ENCODE results near the gene FBXO3. TPM values are rescaled to one million over a fixed set of nuclear protein-coding genes. Genes with fewer than 3 reads are reported as not detected.

The FBXO3 gene
- total RNA-seq, 1 donor from 2014 or later: 35.0 TPM

GRCh38 chr11:33769542-33769941 is 4.8 kb downstream of the FBXO3 start:
- TF ChIP-seq, protein P1, sequence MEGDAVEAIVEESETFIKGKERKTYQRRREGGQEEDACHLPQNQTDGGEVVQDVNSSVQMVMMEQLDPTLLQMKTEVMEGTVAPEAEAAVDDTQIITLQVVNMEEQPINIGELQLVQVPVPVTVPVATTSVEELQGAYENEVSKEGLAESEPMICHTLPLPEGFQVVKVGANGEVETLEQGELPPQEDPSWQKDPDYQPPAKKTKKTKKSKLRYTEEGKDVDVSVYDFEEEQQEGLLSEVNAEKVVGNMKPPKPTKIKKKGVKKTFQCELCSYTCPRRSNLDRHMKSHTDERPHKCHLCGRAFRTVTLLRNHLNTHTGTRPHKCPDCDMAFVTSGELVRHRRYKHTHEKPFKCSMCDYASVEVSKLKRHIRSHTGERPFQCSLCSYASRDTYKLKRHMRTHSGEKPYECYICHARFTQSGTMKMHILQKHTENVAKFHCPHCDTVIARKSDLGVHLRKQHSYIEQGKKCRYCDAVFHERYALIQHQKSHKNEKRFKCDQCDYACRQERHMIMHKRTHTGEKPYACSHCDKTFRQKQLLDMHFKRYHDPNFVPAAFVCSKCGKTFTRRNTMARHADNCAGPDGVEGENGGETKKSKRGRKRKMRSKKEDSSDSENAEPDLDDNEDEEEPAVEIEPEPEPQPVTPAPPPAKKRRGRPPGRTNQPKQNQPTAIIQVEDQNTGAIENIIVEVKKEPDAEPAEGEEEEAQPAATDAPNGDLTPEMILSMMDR (IDR thresholded peaks at IDR 0.05; ENCODE audit: insufficient read depth, low read length, severe bottlenecking): no peak
- Histone ChIP-seq H3K4me3 (ENCODE audit: low read depth, low read length) (no peak overlapping the region), H3K36me3 (ENCODE audit: control insufficient read depth, insufficient read depth, low read length) (peaks cover 6% of the 10 kb centered on the region), H3K27me3 (ENCODE audit: control insufficient read depth, insufficient read depth, low read length) (no peaks in the 10 kb centered on the region)
- FAIRE-seq: no peak
- peak; percentile 91 for DNase-seq (ENCODE audit: low read depth)

DNA sequence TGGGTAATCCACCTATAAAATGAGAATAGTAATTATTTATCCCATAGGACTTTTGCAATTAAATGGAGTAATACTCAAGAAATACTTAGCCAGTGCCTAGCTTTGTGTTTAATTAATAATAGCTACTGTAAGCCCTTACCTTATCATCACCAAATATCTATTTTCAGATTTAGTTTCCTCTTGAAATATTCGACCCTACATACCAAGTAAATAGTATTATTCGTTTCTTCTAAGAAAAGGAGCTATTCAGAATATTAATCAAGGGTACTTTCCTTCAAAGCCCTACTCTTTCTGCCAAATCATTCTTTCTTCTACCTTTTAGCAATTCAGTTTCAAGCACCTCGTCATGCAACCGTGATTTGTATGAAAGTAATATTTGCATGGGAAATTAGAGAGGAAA is 6.7 kb downstream of the FBXO3 start:
- FAIRE-seq (no peak), DNase-seq (ENCODE audit: low read depth) (no peak)
- Histone ChIP-seq H3K27me3 (ENCODE audit: control insufficient read depth, insufficient read depth, low read length) (no peaks in the 10 kb centered on the region), H3K4me3 (ENCODE audit: low read depth, low read length) (no peak overlapping the region), H3K36me3 (ENCODE audit: control insufficient read depth, insufficient read depth, low read length) (peaks cover 6% of the 10 kb centered on the region)
- TF ChIP-seq, protein P1 (IDR thresholded peaks at IDR 0.05; ENCODE audit: insufficient read depth, low read length, severe bottlenecking): no peak

DNA sequence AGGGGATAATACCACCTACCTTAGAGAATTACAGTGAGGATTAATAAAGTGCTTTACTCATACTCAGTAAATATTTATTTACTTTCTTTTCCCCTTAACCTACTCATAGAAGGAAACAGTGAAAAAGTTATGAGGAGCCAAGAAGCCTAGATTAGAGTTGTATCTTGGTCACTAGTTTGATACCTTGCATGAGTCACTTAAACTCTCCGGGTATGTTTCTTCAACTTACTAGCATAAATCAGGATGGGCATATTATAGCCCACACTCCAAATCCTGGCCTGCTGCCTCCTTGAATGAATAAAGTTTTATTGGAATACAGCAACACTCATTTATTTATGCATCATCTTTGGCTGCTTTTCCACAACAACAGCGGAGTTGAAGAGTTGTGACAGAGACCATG is 8.2 kb downstream of the FBXO3 start:
- DNase-seq (ENCODE audit: low read depth) (no peak), FAIRE-seq (no peak)
- H3K36me3 ChIP-seq (ENCODE audit: control insufficient read depth, insufficient read depth, low read length): peaks cover 6% of the 10 kb centered on the region
- TF ChIP-seq, protein P1 (IDR thresholded peaks at IDR 0.05; ENCODE audit: insufficient read depth, low read length, severe bottlenecking): no peak
- no peaks in the 10 kb centered on the region for H3K27me3 ChIP-seq (ENCODE audit: control insufficient read depth, insufficient read depth, low read length)
- H3K4me3 ChIP-seq (ENCODE audit: low read depth, low read length): no peak overlapping the region

DNA sequence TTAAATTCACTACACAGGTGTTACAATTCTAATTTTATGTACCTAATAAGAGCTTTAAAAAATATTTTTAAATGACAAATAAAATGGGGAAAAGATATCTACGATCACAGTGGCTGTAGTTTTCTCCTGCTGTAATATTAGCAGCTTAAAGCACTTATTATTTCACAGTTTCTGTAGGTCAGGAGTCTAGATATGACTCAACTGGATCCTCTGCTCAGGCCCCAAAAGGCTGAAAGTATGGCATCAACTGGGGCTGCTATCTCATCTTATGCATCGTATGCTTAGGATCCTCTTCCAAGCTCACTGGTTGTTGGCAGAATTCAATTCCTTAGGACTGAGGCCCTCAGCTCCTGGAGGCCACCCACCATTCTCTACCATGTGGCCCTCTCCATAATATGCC is 12.8 kb downstream of the FBXO3 start:
- DNase-seq (ENCODE audit: low read depth) (no peak), FAIRE-seq (no peak)
- no peaks in the 10 kb centered on the region for H3K27me3 ChIP-seq (ENCODE audit: control insufficient read depth, insufficient read depth, low read length)
- TF ChIP-seq, protein P1 (IDR thresholded peaks at IDR 0.05; ENCODE audit: insufficient read depth, low read length, severe bottlenecking): no peak
- H3K4me3 ChIP-seq (ENCODE audit: low read depth, low read length): no peak overlapping the region
- H3K36me3 ChIP-seq (ENCODE audit: control insufficient read depth, insufficient read depth, low read length): peaks cover 9% of the 10 kb centered on the region

GRCh38 chr11:33753304-33753967 is 20.9 kb downstream of the FBXO3 start:
- DNase-seq (ENCODE audit: low read depth): no peak
- TF ChIP-seq, protein P1 (IDR thresholded peaks at IDR 0.05; ENCODE audit: insufficient read depth, low read length, severe bottlenecking): no peak

DNA sequence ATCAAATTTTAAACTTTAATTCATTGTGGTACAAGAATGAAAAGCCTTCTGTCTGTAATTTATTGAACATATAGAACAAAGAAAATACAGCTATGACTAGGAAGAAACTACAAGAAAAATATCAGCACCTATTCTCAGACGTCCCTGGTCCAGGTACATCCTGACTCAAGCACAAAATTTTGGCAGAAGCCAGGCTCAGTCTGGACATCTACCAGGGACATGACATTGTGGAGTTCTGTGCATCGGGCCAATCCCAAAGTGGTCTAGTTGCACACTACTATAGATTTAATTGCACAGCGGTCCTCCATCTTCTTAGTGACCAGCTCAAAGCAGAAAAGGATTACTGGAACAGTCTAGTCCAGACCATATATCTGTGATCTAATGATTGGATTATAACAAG is 22.4 kb downstream of the FBXO3 start:
- no peaks in the 10 kb centered on the region for H3K27me3 ChIP-seq (ENCODE audit: control insufficient read depth, insufficient read depth, low read length)
- peaks cover 6% of the 10 kb centered on the region for H3K36me3 ChIP-seq (ENCODE audit: control insufficient read depth, insufficient read depth, low read length)
- no peak overlapping the region for H3K4me3 ChIP-seq (ENCODE audit: low read depth, low read length)
- DNase-seq (ENCODE audit: low read depth): no peak
- TF ChIP-seq, protein P1 (IDR thresholded peaks at IDR 0.05; ENCODE audit: insufficient read depth, low read length, severe bottlenecking): no peak
- no peak for FAIRE-seq

More at GRCh38 chr11:33753304-33753967, 20.9 kb downstream of the FBXO3 start:
- H3K36me3 ChIP-seq (ENCODE audit: control insufficient read depth, insufficient read depth, low read length): peaks cover 6% of the 10 kb centered on the region
- no peak for FAIRE-seq
- H3K27me3 ChIP-seq (ENCODE audit: control insufficient read depth, insufficient read depth, low read length): no peaks in the 10 kb centered on the region
- H3K4me3 ChIP-seq (ENCODE audit: low read depth, low read length): no peak overlapping the region

Data from bronchial epithelial cell (primary cell).